ENCODE measurements around the gene ENTHD1. TPM values are rescaled to one million over a fixed set of nuclear protein-coding genes. Genes with fewer than 3 reads are reported as not detected.

Gene ENTHD1
- polyA plus RNA-seq, 1 donor from 2014 or later, result not detected

- no peak for TF ChIP-seq EP300 (conservative IDR thresholded peaks at IDR 0.05; ENCODE audit: poor library complexity, severe bottlenecking)
- TF ChIP-seq RAD21 (conservative IDR thresholded peaks at IDR 0.05), result no peak
- TF ChIP-seq, protein P1, sequence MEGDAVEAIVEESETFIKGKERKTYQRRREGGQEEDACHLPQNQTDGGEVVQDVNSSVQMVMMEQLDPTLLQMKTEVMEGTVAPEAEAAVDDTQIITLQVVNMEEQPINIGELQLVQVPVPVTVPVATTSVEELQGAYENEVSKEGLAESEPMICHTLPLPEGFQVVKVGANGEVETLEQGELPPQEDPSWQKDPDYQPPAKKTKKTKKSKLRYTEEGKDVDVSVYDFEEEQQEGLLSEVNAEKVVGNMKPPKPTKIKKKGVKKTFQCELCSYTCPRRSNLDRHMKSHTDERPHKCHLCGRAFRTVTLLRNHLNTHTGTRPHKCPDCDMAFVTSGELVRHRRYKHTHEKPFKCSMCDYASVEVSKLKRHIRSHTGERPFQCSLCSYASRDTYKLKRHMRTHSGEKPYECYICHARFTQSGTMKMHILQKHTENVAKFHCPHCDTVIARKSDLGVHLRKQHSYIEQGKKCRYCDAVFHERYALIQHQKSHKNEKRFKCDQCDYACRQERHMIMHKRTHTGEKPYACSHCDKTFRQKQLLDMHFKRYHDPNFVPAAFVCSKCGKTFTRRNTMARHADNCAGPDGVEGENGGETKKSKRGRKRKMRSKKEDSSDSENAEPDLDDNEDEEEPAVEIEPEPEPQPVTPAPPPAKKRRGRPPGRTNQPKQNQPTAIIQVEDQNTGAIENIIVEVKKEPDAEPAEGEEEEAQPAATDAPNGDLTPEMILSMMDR (IDR thresholded peaks at IDR 0.05; ENCODE audit: poor library complexity, severe bottlenecking), result no peak
- TF ChIP-seq, protein P2, sequence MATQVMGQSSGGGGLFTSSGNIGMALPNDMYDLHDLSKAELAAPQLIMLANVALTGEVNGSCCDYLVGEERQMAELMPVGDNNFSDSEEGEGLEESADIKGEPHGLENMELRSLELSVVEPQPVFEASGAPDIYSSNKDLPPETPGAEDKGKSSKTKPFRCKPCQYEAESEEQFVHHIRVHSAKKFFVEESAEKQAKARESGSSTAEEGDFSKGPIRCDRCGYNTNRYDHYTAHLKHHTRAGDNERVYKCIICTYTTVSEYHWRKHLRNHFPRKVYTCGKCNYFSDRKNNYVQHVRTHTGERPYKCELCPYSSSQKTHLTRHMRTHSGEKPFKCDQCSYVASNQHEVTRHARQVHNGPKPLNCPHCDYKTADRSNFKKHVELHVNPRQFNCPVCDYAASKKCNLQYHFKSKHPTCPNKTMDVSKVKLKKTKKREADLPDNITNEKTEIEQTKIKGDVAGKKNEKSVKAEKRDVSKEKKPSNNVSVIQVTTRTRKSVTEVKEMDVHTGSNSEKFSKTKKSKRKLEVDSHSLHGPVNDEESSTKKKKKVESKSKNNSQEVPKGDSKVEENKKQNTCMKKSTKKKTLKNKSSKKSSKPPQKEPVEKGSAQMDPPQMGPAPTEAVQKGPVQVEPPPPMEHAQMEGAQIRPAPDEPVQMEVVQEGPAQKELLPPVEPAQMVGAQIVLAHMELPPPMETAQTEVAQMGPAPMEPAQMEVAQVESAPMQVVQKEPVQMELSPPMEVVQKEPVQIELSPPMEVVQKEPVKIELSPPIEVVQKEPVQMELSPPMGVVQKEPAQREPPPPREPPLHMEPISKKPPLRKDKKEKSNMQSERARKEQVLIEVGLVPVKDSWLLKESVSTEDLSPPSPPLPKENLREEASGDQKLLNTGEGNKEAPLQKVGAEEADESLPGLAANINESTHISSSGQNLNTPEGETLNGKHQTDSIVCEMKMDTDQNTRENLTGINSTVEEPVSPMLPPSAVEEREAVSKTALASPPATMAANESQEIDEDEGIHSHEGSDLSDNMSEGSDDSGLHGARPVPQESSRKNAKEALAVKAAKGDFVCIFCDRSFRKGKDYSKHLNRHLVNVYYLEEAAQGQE (IDR thresholded peaks at IDR 0.05; ENCODE audit: borderline replicate concordance), result no peak
- no peak for TF ChIP-seq SMC3 (conservative IDR thresholded peaks at IDR 0.05; ENCODE audit: poor library complexity)
- TF ChIP-seq MXI1 (conservative IDR thresholded peaks at IDR 0.05; ENCODE audit: poor library complexity, severe bottlenecking), result no peak
- TF ChIP-seq TAF1 (IDR thresholded peaks at IDR 0.05; ENCODE audit: low read depth), result no peak
- TF ChIP-seq POLR2AphosphoS5 (IDR thresholded peaks at IDR 0.05), result no peak
- TF ChIP-seq EZH2 (IDR thresholded peaks at IDR 0.05; ENCODE audit: borderline replicate concordance, insufficient read depth, low read length, poor library complexity, severe bottlenecking), result no peak
- Histone ChIP-seq H3K9me3 (ENCODE audit: low read length) (no peaks in the 10 kb centered on the region), H3F3A (ENCODE audit: insufficient read depth, low read length, poor library complexity, severe bottlenecking) (no peaks in the 10 kb centered on the region), H3K9me2 (ENCODE audit: insufficient read depth, low read length) (no peaks in the 10 kb centered on the region), H4K20me1 (ENCODE audit: insufficient read depth) (no peaks in the 10 kb centered on the region), H3K27me3 (ENCODE audit: insufficient read depth, low read depth, low read length) (no peaks in the 10 kb centered on the region), H3K79me2 (replicated peaks; ENCODE audit: insufficient read depth, low read length) (no peaks in the 10 kb centered on the region), H3K4me2 (ENCODE audit: low read length) (no peak overlapping the region), H3K9ac (ENCODE audit: low read length) (no peak overlapping the region), H3K36me3 (ENCODE audit: insufficient read depth, low read length) (no peaks in the 10 kb centered on the region), H3K27ac (ENCODE audit: low read length) (no peak overlapping the region), H3K4me3 (ENCODE audit: low read length) (no peak overlapping the region), H2AFZ (ENCODE audit: low read depth, low read length) (no peak overlapping the region)
Observed at GRCh38 chr22:39940757-39941305, 47.3 kb upstream of the ENTHD1 start.

DNA sequence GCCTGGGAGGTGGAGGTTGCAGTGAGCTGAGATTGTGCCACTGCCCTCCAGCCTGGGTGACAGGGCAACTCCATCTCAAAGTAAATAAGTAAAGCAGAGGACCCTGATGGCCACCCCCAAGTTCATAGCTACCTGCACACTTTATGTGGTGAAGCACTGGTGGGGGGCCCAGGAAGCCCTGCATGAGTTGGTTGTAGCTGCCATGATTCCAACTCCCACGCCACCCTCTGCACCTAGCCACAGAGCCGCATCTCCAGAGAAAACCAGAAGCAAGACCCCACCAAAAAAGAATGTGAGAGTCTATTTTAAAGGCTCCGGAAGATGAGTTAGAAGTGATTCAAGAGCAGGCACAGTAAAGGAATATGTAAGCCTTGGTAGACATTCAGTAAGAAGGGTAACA is 46.3 kb upstream of the ENTHD1 start:
- Histone ChIP-seq H3F3A (ENCODE audit: insufficient read depth, low read length, poor library complexity, severe bottlenecking) (no peaks in the 10 kb centered on the region), H4K20me1 (ENCODE audit: insufficient read depth) (no peaks in the 10 kb centered on the region), H3K27me3 (ENCODE audit: insufficient read depth, low read depth, low read length) (no peaks in the 10 kb centered on the region), H3K36me3 (ENCODE audit: insufficient read depth, low read length) (no peaks in the 10 kb centered on the region), H3K9me2 (ENCODE audit: insufficient read depth, low read length) (no peaks in the 10 kb centered on the region), H3K27ac (ENCODE audit: low read length) (no peak overlapping the region), H3K9ac (ENCODE audit: low read length) (no peak overlapping the region), H3K9me3 (ENCODE audit: low read length) (no peaks in the 10 kb centered on the region), H2AFZ (ENCODE audit: low read depth, low read length) (no peak overlapping the region), H3K4me3 (ENCODE audit: low read length) (no peak overlapping the region), H3K4me2 (ENCODE audit: low read length) (no peak overlapping the region), H3K79me2 (replicated peaks; ENCODE audit: insufficient read depth, low read length) (no peaks in the 10 kb centered on the region)
- TF ChIP-seq MXI1 (conservative IDR thresholded peaks at IDR 0.05; ENCODE audit: poor library complexity, severe bottlenecking) (no peak), SMC3 (conservative IDR thresholded peaks at IDR 0.05; ENCODE audit: poor library complexity) (no peak), EP300 (conservative IDR thresholded peaks at IDR 0.05; ENCODE audit: poor library complexity, severe bottlenecking) (no peak)
- TF ChIP-seq, protein P1 (IDR thresholded peaks at IDR 0.05; ENCODE audit: poor library complexity, severe bottlenecking), result no peak
- TF ChIP-seq, protein P2 (IDR thresholded peaks at IDR 0.05; ENCODE audit: borderline replicate concordance), result no peak
